G401.6 (cell line): ENCODE data around the gene GFOD1.

ENCODE experiments used
- FAIRE-seq: peaks from 2 replicates; lab custom pipeline; 2012; peaks lifted over from hg19 to GRCh38; lab: Jason Lieb, UNC

The GFOD1 gene, protein sequence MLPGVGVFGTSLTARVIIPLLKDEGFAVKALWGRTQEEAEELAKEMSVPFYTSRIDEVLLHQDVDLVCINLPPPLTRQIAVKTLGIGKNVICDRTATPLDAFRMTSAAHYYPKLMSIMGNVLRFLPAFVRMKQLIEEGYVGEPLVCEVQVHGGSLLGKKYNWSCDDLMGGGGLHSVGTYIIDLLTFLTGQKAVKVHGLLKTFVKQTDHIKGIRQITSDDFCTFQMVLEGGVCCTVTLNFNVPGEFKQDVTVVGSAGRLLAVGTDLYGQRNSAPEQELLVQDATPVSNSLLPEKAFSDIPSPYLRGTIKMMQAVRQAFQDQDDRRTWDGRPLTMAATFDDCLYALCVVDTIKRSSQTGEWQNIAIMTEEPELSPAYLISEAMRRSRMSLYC

DNA sequence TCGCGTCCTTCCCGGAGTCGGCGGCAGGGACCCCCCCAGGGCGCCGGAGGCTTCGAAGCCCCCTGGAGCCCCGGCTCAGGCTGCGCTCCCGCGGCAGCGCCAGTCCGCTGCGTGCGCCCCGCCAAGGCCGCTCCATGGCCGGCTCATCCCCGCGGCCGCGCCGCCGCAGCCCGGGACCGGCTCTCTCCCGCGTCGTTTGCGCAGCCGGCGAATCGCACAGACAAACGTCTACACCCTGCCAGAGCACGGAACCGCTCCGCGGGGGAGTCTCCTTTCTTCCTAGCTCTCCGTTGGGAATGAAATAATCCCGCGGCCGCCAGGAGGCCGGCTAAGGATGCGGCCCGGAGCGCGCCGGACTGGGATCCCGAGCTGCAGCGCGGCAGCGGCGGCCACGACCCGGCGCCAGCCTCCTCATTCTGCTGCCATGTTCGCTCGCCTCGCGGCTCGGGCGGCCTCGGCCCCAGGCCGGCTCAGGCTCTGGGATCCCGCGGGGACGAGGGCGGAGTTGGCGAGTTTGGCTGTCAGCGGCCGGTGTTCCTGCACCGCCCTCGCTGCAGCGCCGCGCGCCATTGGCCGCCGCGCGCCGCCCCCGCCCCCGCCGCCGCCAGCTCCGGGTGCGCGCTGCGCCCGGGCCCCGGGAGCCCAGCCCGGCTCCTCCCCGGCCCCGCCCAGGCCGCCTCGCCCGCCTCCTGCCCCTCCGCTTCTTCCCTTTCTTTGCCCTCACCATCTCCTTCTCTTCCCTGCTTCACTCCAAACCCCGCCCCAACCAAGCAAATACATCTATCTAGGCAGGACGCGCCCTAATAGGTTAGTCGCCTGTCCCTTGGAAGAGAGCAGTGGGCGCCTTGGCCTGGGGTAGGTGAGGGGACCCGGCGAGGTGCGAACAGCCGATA, at the start of gene GFOD1:
GFOD1 (minus strand) TSS at position 479 of the 893 bp plus-strand sequence. CDS start 710 bp downstream, outside the sequence.
- no peak for FAIRE-seq

DNA sequence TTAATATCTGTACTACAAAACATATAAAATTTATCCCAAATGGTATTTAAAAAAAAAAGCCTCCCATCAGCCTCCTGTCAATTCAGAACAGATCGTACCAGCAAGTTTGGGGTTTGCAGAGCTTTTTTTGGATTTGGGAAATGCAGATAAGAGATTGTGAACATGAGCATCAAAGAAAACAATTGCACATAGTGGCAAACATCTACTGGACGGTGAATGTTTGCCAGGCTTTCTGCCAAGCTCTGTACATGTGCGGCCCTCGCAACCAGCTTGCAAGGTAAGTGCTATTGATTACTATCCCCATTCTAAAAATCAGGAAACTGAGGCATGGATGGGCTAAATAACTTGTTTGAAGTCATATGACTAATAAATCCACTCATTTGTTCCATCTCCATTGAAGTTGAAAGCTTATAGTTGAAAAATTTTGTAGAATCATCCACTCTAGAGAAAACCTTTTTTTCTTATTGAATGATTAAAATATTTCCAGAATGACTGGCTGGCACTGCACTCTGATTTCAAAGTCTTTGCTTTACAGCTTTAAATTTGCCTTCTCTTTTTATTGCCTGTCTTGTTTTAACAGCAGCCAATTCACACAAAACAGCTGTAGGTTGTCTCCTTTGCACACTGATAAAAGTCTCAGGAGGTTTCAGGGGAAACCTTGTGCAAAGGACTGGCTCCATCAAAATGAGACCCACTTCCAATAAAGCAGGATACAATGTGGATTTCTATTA, 49.6 kb upstream of the GFOD1 start:
- no peak for FAIRE-seq

GRCh38 chr6:13535306-13535705, 47.9 kb upstream of the GFOD1 start:
- no peak for FAIRE-seq

- FAIRE-seq: no peak
Measured at GRCh38 chr6:13534536-13534935, 47.1 kb upstream of the GFOD1 start.

GRCh38 chr6:13531956-13532355, 44.6 kb upstream of the GFOD1 start:
- FAIRE-seq: no peak

DNA sequence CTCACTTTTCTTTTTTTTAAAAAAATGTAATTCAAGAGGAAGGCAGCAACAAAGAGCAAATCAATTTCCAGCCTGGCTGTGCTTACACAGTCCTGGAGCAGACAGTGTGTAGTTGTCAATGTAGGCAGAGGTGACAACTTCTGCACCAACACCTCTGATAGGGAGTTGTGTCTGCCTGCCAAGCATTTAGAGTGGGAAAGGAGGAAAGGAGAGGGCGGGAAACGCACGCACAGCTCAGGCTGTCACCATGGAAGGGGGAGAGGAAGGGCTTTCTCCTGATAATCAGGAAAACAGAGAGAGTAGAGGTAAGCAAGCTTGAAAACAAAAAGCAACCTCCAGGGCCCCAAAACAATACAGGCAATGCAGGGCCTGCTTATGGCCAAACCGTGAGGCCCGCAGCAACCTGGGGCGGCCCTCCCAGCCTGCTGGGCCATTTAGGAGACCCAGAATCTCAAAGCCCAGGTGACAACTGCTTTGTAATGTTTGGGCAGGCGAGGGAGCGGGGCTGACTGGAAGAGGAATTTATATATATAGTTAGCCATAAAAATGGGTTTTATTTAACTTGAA, 41.5 kb upstream of the GFOD1 start:
- no peak for FAIRE-seq

DNA sequence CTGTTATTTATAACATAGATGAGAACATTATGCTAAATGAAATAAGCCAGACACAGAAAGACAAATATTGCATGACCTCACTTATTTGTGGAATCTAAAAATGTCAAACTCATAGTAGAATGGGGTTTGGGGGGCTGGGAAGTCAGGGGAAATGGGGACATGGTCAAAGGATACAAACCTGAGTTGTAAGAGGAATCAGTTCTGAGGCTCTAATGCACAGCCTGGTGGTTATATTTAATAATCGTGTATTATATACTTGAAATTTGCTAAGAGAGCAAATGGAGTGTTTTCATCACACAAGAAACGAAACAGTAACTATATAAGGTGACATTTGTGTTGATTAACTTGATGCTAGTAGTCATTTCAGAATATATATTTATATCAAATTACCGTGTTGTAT, 40.8 kb upstream of the GFOD1 start:
- FAIRE-seq: no peak

DNA sequence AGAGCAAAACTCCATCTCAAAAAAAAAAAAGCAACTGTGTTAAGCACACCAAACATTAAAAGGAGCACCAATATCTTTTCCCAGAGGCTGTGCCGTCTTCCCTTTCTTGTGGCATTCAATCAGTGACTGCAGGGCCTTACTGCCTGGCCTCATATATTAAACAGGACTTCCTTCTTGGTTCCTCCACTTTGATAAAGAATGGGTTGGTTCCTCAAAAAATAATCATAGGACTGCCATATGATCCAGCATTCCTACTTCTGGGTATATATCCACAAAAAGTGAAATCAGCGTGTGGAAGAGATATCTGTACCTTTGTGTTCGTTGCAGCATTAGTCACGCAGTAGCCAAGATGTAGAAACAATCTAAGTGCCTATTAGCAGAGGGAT, 40.3 kb upstream of the GFOD1 start:
- FAIRE-seq: no peak

DNA sequence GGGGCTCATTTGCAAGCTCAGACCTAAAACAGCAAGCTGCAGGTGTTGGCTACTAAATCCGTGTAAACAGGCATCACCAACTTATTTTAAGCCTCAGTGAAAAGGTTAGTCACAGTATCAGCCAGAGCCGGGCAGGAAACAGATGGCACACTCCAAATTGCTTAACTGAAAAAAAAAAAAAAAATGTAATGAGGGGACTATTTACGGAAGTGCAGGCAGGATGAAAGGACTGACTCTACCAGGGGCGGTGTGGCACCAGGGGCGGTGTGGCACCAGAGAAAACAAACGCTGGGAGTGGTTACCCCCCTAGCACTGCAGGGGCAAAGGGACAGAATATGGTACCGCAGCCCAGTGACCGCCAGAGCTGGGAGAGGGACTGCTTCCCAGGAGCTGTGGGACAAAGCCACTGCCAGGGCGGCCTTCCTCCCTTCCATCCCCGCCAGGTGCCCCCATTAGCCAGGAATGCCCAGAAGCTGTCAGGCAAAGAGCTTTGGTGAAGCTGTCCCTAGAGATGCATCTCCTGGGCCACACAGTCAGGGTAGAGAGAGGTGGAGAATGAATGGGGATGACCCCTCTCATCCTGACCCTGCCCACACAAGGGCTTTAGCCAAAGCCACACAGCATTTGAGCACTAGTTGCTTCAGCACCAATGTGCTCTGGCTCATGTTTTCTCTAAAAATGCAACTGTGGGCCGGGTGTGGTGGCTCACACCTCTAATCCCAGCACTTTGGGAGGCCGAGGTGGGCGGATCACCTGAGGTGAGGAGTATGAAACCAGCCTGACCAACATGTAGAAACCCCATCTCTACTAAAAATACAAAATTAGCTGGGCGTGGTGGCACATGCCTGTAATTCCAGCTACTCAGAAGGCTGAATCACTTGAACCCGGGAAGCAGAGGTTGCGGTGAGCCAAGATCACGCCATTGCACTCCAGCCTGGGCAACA, 39.6 kb upstream of the GFOD1 start:
- no peak for FAIRE-seq

DNA sequence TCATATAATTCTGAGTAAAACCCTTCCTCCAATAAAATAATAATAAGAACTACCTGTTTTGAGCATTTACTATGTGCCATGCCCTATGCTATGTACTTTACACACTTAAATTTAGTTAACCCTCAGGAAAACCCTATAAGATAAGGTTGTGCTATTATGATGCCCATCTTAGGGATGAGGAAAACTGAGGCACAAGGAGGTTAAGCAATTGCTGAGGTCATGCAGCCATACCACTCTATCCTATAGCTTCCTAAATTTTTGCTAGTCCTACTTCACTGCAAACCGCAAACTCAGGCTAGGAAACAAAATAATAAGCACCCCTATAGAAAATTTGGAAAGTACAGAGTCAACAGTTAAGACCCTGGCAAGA, 38.9 kb upstream of the GFOD1 start:
- FAIRE-seq: no peak

DNA sequence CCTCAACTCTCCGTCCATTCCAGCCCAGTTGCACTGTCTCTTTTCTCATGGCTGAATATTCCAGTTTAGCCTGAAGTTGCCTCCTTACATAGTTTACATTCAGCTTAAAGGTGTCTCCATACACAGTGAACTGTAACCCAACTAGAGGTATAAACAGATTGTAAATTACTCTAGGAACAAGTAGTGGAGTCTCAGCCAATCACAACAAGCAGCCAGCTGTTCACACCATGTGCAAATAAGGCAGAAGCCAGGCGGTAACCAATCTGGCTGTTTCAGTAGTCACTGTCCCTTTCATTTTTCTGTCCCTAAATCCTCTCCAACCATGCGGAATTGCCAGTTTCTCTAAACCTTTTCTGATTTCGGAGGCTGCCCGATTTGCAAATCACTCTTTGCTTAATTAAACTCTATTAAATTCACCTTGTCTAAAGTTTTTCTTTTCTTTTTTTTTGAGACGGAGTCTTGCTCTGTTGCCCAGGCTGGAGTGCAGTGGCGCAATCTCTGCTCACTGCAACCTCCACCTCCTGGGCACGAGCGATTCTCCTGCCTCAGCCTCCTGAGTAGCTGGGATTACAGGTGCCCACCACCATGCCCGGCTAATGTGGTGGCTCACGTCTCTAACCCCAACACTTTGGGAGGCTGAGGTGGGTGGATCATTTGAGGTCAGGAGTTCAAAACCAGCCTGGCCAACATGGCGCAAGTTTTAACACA, 37.6 kb upstream of the GFOD1 start:
- no peak for FAIRE-seq

GRCh38 chr6:13523826-13524622, 36.6 kb upstream of the GFOD1 start:
- no peak for FAIRE-seq

DNA sequence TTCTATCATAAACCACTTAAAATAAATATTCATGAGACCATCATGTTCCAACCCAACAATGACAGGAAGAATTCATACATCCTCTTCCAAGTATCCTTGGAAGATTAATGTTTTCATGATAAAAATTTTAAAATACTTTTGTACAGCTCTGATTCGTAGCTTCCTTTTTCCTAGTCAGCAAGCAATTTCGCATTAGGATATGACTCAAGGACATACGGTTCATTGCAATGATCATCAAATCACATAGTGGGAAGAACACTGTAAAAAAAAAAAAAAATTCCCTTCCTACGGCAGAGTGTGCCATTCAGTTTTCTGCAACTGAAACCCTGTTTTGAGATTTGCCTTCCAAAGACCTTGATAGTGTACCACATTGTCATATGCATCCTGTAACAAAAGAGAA, 35.3 kb upstream of the GFOD1 start:
- no peak for FAIRE-seq

DNA sequence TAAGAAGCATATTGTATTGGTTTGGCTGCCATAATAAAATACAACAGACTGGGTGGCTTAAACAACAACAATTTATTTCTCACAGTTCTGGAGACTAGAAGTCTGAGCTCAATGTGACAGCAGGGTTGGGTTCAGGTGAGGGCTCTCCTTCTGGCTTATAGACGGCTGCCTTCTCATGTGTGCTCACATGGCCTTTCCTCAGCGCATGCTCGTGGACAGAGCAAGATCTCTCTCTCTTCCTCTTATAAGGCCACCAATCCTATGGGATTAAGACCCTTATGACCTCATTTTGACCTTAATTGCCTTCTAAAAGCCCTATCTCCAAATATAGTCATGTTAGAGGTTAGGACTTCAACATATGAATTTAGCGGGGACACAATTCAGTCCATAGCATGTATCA, 32.4 kb upstream of the GFOD1 start:
- FAIRE-seq: no peak

- no peak for FAIRE-seq
Measured at GRCh38 chr6:13517116-13517515, 29.7 kb upstream of the GFOD1 start.

DNA sequence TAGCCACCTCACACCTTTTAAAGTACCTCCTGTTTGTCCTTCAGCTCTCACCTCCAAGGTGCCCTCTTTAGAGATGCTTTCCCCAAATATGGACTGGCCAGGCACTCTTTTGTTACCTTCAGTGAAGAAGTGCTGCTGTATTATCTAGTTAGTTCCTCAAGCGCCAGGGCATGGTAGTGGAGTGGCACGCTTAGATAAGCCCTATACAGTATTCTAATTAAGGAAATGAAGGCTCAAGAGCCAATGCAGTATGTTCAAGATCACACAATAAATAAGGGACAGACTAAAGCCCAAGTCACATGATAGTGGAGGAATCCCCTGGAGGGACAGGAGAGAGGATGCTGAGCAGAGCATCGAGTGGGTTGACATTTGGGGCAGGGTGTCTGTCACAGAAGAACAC, 28.5 kb upstream of the GFOD1 start:
- no peak for FAIRE-seq

- FAIRE-seq: no peak
Measured at GRCh38 chr6:13513626-13514502, 26.5 kb upstream of the GFOD1 start.

GRCh38 chr6:13512900-13513299, 25.5 kb upstream of the GFOD1 start:
- FAIRE-seq: no peak
